ENCODE measurements around the gene TRPM3. TPM values are rescaled to one million over a fixed set of nuclear protein-coding genes. Genes with fewer than 3 reads are reported as not detected.

Gene TRPM3
- total and polyA plus RNA-seq, 9 of the 15 experiments (the other 6 are each of a cell fraction or from before 2014, with no cell fraction given): 0.04 TPM; not detected in 8

- H3K9me3 ChIP-seq (replicated peaks; ENCODE audit: control insufficient read depth, insufficient read depth, low read depth, low read length): no peaks in the 10 kb centered on the region
- POLR2A ChIA-PET: no interaction called here
- intact Hi-C loops (cut with micrococcal nuclease): no loop called here
Measured at GRCh38 chr9:70634696-70635095, 486.7 kb downstream of the TRPM3 start.

More at GRCh38 chr9:70634696-70635095, 486.7 kb downstream of the TRPM3 start:
- CTCF ChIA-PET (ENCODE audit: low intra/inter-chr PET ratio): no interaction called here
- Histone ChIP-seq H4K20me1 (replicated peaks; ENCODE audit: control insufficient read depth, insufficient read depth, low read length) (no peaks in the 10 kb centered on the region), H3K4me1 (replicated peaks in 1 of 2; ENCODE audit: control insufficient read depth in 2 of 2, insufficient read depth in 2 of 2, low read length in 2 of 2) (no peaks in the 10 kb centered on the region), H3K79me2 (ENCODE audit: control insufficient read depth, insufficient read depth, low read length) (no peaks in the 10 kb centered on the region), H3K9me1 (ENCODE audit: control insufficient read depth, insufficient read depth, low read length) (no peaks in the 10 kb centered on the region), H3K9ac (ENCODE audit: insufficient read depth in 1 of 2, low read depth in 2 of 2, low read length in 2 of 2) (no peak overlapping the region), H3K27me3 (ENCODE audit: control insufficient read depth in 2 of 2, insufficient read depth in 2 of 2, low read length in 2 of 2) (no peaks in the 10 kb centered on the region; a peak in 1 of 5 replicates), H3K4me3 (no peak overlapping the region), H3K27ac (ENCODE audit: extremely low read depth, low read depth, low read length) (no peak overlapping the region), H2AFZ (ENCODE audit: low read depth, low read length) (no peak overlapping the region), H3K36me3 (ENCODE audit: control insufficient read depth, insufficient read depth, low read length) (no peaks in the 10 kb centered on the region), H3K4me2 (ENCODE audit: insufficient read depth, low read length) (no peak overlapping the region)
- 0% methylated on average over 4 of the region's 4 CpGs for WGBS (ENCODE audit: insufficient coverage, low coverage, missing lambda C conversion rate)
- in situ Hi-C loops (cut with MboI): loop anchor here (5.0 kb wide), 1 partner anchor 618 kb away; no protein-coding TSS in a partner anchor
- TF ChIP-seq MEIS2 (IDR thresholded peaks at IDR 0.05; ENCODE audit: partially characterized antibody) (no peak), MXI1 (IDR thresholded peaks at IDR 0.05; ENCODE audit: low read depth, low read length) (no peak), LCOR (CRISPR knock-in tag; IDR thresholded peaks at IDR 0.05) (no peak), ZNF668 (CRISPR knock-in tag; IDR thresholded peaks at IDR 0.05) (no peak), NFRKB (IDR thresholded peaks at IDR 0.05; ENCODE audit: low read depth) (no peak), HDAC3 (IDR thresholded peaks at IDR 0.05; ENCODE audit: borderline replicate concordance, partially characterized antibody) (no peak), CREM (IDR thresholded peaks at IDR 0.05; ENCODE audit: low read depth) (no peak)
- TF ChIP-seq, protein P1, sequence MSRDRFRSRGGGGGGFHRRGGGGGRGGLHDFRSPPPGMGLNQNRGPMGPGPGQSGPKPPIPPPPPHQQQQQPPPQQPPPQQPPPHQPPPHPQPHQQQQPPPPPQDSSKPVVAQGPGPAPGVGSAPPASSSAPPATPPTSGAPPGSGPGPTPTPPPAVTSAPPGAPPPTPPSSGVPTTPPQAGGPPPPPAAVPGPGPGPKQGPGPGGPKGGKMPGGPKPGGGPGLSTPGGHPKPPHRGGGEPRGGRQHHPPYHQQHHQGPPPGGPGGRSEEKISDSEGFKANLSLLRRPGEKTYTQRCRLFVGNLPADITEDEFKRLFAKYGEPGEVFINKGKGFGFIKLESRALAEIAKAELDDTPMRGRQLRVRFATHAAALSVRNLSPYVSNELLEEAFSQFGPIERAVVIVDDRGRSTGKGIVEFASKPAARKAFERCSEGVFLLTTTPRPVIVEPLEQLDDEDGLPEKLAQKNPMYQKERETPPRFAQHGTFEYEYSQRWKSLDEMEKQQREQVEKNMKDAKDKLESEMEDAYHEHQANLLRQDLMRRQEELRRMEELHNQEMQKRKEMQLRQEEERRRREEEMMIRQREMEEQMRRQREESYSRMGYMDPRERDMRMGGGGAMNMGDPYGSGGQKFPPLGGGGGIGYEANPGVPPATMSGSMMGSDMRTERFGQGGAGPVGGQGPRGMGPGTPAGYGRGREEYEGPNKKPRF (IDR thresholded peaks at IDR 0.05; ENCODE audit: low read depth, low read length): no peak
- TF ChIP-seq, protein P2, sequence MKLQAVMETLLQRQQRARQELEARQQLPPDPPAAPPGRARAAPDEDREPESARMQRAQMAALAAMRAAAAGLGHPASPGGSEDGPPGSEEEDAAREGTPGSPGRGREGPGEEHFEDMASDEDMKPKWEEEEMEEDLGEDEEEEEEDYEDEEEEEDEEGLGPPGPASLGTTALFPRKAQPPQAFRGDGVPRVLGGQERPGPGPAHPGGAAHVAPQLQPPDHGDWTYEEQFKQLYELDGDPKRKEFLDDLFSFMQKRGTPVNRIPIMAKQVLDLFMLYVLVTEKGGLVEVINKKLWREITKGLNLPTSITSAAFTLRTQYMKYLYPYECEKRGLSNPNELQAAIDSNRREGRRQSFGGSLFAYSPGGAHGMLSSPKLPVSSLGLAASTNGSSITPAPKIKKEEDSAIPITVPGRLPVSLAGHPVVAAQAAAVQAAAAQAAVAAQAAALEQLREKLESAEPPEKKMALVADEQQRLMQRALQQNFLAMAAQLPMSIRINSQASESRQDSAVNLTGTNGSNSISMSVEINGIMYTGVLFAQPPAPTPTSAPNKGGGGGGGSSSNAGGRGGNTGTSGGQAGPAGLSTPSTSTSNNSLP (IDR thresholded peaks at IDR 0.05; ENCODE audit: borderline replicate concordance, low read depth, low read length): no peak
- TF ChIP-seq, protein P3, sequence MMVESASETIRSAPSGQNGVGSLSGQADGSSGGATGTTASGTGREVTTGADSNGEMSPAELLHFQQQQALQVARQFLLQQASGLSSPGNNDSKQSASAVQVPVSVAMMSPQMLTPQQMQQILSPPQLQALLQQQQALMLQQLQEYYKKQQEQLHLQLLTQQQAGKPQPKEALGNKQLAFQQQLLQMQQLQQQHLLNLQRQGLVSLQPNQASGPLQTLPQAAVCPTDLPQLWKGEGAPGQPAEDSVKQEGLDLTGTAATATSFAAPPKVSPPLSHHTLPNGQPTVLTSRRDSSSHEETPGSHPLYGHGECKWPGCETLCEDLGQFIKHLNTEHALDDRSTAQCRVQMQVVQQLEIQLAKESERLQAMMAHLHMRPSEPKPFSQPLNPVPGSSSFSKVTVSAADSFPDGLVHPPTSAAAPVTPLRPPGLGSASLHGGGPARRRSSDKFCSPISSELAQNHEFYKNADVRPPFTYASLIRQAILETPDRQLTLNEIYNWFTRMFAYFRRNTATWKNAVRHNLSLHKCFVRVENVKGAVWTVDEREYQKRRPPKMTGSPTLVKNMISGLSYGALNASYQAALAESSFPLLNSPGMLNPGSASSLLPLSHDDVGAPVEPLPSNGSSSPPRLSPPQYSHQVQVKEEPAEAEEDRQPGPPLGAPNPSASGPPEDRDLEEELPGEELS (CRISPR knock-in tag; IDR thresholded peaks at IDR 0.05; ENCODE audit: borderline replicate concordance): no peak
- TF ChIP-seq, protein P4, sequence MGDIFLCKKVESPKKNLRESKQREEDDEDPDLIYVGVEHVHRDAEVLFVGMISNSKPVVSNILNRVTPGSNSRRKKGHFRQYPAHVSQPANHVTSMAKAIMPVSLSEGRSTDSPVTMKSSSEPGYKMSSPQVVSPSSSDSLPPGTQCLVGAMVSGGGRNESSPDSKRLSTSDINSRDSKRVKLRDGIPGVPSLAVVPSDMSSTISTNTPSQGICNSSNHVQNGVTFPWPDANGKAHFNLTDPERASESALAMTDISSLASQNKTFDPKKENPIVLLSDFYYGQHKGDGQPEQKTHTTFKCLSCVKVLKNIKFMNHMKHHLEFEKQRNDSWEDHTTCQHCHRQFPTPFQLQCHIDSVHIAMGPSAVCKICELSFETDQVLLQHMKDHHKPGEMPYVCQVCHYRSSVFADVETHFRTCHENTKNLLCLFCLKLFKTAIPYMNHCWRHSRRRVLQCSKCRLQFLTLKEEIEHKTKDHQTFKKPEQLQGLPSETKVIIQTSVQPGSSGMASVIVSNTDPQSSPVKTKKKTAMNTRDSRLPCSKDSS (IDR thresholded peaks at IDR 0.05; ENCODE audit: low read depth, partially characterized antibody): no peak
- DNase-seq (ENCODE audit: extremely low read depth in 1 of 4, low spot score in 3 of 4) (no peak), ATAC-seq (no peak), FAIRE-seq (no peak)
- BruUV-seq (replicated peaks): no TSS peak

Data from K562 (cell line).